MM.1S (cell line): ENCODE data around the gene SPOCK3.

Experiments
- EZH2 ChIP-seq: fragments of 300-600 bp; sonication (generic); optimal IDR thresholded peaks from 2 replicates; pipeline ENCODE3; 2017; ENCODE audit warnings: low read depth, mild to moderate bottlenecking, antibody characterized with exemption, low read length, mixed read lengths
- EZH2phosphoT487 ChIP-seq: fragments of 300-600 bp; sonication (generic); IDR thresholded peaks from 2 replicates; pipeline ENCODE4 v1.6.1; 2018; ENCODE audit warnings: antibody characterized with exemption, low read length
- TF ChIP-seq, protein P1 (sequence below): fragments of 300-600 bp; sonication (generic); IDR thresholded peaks from 2 replicates; pipeline ENCODE4 v1.5.1; 2016; ENCODE audit warnings: antibody characterized with exemption, low read length, mixed read lengths

DNA sequence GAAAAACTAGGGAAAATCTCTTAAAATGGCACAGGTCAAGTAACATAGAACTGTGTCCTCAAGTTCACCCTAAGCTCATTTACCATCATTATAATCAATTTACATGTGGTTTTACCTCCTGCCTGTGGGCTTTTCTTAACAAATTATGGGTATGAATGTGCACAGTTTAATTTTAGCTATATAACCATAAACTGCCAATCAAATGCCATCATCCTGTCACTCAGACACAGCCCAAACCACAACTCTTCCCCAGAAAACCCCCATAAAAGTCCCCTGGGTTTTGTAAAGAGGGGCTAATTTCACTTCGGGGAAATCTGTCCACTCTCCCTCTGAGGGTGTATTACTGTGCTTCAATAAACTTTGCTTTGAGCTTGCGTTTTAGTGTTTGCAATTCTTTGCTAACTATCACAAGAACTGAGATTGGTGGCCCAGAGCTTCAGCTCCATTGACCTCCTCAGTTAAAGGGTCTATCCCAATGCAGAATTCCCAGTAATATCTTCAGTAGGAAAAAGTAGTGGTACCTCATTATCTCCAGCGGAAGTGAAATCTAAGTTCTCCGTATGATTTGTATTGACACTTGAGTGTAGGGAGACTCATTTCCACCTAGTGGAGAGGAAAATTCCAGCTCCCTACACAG lies 394.6 kb downstream of the SPOCK3 start:
- no peak for TF ChIP-seq EZH2
- TF ChIP-seq, protein P1, sequence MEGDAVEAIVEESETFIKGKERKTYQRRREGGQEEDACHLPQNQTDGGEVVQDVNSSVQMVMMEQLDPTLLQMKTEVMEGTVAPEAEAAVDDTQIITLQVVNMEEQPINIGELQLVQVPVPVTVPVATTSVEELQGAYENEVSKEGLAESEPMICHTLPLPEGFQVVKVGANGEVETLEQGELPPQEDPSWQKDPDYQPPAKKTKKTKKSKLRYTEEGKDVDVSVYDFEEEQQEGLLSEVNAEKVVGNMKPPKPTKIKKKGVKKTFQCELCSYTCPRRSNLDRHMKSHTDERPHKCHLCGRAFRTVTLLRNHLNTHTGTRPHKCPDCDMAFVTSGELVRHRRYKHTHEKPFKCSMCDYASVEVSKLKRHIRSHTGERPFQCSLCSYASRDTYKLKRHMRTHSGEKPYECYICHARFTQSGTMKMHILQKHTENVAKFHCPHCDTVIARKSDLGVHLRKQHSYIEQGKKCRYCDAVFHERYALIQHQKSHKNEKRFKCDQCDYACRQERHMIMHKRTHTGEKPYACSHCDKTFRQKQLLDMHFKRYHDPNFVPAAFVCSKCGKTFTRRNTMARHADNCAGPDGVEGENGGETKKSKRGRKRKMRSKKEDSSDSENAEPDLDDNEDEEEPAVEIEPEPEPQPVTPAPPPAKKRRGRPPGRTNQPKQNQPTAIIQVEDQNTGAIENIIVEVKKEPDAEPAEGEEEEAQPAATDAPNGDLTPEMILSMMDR, result no peak
- TF ChIP-seq EZH2phosphoT487, result no peak
